ENCODE measurements around the gene AFG1L.
"Not testable (repeated sequence)": the region's sequence is repeated elsewhere in the genome, so short reads cannot be mapped to it uniquely, and the experiment has no call there.

The AFG1L gene

DNA sequence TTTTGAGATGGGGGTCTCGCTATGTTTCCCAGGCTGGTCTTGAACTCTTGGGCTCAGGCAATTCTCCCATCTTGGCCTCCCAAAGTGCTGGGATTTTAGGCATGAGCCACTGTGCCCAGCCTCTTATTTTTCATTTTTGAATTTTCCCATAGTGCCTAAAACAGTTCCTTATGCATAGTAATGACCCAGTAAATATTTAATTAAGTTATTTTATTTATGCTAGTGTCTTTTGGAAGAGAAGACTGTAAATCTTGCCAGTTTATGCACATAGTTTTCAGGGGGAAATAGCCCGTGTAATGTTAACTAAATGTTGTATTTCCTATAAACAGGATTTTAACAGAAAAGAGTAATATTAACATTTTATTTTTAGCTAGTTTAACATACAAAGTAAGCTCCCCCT, 60.3 kb downstream of the AFG1L start:
- DNase-seq = no peak

DNA sequence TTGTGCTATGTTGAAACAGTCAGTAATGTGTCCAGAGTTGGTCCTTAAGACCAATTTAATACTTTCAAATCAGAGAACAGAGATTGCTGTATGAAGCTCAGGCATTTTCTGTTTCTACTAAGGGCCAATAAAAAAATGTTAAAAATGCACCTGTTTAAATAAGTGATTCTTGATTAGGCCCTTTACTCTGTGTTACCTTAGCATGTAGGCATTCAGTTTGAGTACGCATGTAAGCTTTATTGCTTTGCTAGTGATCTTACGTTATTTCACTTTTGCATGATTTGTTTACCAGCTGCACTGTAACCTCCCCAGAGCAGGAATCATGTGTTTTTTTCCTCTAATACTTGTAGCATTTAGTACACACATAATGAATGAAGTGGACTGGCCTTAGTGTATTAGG, 61.0 kb downstream of the AFG1L start:
- no peak for DNase-seq

DNA sequence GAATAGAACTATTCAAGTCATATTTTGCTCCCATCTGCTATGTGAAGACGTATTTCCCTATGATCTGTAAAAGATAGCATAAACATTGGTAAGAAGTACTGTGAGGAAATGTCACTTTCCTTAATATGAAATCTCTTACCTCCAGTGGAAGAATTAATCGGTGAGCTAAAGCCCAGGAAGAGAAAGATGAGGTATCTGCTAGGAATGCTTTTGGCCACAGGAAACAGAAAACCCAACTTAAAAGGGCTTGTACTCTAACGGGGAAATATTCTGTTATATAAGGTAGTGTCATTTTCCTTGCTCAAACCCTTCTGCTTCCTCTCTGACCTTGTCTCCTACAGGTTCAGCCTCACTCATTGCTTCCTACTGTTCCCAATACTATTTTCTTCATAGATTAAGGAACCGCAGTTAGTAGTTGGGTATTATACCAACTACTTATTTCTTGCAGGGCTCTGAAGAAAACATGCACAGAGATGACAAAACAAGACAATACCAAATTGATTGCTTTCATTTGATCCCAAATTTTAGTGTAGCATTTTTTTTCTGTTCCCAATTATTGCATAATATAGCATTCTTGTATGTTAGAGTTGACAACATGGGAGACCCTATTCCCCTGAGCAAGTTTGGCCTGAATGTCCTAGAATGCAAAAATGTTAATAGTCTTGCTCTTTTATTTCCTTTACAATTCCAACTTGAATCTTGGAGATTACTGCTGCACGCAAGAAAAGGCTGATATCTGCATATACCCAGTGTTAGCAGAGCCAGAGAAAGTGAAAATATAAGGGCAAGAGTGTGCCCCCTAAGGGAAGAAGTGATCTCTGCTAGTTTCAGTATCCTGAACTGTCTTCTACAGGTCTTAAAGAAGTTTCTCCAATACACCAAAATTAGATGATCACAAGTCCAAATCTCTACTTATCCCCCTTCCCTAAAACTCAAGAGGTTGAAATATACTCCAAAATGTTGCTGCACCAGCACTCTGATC, 65.3 kb downstream of the AFG1L start:
- DNase-seq = no peak

DNA sequence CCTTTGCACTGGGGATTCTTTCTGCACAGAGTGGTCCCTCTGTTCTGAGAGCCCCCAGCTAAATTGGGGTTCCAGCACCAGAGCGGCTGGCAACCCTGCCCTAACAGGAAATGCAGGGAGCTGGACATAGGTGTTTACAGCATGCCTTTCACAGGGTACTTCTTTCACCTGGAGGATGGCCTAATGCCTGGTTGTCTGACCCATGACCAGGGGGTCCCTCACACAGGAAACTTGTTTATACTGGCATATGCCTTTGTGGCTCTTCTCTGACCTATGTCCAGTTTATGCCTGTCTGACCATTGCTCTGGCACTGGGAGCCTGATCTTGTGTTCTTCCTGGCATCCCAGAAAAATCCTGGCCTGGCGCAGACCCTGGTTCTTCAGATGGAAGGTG, 66.1 kb downstream of the AFG1L start:
- DNase-seq = no peak

DNA sequence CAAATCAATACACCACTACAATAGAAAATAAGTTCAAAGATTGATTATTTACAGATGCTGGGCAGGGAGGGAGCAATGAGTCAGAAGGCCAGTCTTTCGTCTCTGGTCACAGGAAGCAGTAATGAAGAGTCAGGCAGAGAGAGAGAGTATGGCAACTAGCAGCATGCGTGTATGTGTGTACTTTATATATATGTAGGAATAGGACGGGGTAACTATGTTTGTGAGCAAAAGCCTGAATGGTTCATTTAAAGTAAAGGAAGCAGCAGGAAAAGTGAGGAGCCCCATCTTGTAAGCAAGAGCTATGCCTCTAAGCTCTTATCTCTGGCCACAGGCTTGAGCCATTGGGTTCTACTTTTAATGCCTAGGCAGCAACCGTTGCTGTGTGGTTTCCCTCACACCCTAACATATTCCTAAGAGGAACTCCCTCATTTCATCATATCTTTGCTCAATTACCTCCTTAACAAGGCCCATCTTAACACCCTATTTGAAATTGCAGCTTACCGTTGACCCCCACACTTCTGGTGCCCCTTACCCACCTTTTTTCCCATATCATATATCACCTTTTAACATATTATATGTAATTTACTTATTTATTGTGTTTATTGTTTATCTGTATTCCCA, 66.6 kb downstream of the AFG1L start:
- no peak for DNase-seq

DNA sequence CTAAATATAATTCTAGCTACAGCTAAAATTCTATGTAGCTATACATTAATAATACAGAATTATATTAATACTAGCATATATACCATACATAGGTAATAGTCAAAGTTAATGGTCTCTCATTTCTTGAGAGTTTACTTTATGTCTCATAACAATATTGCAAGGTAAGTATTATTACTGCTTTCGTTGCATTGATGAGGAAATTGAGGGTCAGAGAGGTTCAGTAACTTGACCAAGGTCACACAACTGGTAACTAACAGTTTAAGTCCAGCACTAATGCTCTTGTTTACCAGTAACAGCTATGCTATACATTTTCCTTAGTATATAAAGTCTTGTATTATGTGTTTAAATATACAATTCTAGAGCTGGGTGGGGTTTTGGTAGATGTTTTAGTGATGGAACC, 67.6 kb downstream of the AFG1L start:
- no peak for DNase-seq

DNA sequence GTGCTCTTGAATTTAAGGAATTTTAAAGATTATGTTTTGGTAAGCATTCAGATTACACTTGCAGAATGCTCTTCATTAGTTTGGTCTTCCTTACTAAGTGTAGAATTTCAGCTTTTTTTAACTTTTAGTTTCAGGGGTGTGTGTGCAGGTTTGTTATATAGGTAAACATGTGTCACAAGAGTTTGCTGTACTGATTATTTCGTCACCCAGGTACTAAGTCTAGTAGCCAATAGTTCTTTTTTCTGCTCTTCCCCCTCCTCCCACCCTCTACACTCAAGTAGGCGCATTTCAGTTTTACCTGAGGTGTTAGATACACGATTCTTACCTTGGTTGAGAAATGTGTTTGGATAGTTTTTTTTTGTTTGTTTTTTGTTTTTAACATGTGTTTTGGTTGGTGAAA, 68.3 kb downstream of the AFG1L start:
- DNase-seq = no peak

DNA sequence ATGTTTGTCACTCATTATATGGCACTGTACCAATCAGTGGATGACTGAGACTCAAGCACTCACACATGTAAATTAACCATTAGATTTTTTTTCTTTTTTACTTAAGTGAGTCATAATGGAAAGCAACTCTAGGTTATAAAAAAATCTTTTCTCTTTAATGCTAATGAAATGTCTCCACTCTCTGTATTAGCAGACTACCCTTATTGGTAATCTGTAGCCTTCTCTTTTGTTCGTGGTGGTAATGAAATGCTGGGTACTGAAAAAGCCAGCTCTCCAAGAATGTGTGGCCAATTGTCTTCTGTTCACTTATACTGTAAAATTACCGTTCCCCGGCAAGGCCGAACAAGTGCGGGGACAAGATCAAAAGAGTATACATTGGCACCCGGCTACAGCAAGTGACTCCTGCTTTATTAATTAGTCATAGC, 69.0 kb downstream of the AFG1L start:
- DNase-seq = no peak

DNA sequence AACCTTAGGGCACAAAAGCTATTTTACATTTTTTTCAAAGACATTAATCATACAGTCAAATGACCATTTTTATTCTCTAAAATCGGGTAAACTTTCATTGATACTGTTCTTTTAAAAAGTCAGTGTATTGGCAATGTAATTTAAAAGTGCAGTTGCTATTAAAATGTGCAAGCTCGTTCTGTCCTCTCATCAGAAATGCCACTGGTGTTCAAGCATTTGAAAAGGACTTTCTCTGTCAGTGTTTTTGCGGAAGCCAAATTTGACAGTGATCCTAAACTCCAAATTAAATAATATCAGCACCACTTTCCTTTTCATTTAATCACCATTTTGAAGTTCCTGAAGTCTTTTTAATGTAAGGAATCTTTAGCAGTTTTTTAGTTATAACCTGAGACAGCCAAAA, 69.6 kb downstream of the AFG1L start:
- no peak for DNase-seq

DNA sequence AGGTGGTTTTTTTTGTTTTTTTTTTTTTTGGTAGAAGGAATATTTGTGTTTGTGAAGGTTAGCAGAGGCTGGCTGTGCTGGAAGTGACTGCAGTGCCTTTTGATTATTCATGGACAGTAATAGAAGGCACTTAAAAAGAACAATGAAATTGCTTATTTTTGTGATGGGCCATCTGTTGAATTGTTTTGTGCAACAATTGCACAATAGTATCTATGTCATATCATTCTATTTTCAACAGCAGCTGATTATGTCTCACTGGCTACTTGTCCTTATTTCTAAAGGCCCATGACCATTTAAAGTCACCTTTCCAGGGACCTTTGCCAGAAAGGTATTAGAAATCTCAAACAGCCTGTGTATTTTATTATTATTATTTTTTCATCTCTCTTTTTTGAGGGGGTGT, 70.6 kb downstream of the AFG1L start:
- no peak for DNase-seq

DNA sequence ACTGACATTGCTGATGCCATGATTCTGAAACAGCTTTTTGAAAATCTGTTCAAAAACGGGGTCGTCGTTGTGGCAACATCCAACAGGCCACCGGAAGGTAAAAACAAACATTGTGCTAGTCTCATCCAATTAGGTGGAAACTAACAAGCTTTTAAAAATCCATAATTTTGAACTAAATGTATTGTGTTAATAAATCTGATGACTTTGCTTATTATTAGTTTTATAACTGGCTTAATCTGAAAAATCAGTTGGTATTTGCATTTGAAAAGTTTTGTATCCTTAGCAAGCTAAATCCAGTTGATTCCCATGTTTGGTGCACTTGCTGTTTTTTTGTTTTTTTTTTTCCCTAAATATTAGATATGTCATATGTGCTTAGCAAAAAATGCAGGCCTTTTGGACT, 71.4 kb downstream of the AFG1L start:
- no peak for DNase-seq

DNA sequence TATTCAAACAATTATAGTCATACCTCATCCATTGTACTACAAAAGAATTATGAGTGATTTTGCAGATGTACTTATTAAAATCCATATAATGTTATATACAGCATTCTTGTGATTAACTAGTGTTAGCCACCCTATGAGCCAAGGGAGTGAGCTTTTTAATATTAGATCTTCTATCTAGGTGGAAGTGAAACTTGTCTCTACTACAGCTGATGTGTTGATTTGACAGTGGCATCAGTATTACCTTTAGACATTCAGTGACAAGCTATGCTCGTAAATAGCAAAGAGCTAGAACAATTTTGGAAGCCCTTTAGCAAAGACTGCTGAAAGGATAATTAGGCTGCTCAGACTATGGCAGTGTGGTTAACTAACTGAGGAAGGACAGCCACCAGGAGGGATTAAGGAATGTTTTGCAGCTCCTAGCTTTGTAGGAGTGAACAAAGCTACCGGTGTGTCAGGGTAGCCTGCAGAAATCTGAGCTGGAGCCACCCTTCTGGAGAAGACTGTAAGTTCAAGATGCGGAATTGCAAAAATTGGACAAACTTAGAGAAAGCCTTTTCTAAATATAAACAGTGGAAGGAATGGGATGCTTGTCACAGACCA, 73.7 kb downstream of the AFG1L start:
- DNase-seq = no peak

DNA sequence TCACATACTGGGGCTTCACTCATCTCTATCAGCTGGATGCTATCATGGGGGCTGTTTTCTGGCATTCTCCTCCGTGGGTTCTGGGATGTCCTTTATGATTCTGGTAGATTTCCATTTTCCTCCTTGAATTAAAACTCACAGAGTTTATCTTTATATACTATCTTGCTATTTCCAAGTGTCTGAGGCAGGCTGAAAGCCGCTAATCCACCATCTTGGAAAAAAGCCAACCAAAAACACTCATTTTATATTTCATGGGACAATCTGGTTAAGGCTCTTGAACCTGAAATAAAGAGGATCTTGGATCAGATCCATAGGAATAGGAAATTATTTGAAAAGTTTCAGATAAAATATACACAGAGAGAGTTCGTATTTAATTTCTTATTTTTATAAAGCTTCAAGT, 86.0 kb downstream of the AFG1L start:
- DNase-seq = no peak

DNA sequence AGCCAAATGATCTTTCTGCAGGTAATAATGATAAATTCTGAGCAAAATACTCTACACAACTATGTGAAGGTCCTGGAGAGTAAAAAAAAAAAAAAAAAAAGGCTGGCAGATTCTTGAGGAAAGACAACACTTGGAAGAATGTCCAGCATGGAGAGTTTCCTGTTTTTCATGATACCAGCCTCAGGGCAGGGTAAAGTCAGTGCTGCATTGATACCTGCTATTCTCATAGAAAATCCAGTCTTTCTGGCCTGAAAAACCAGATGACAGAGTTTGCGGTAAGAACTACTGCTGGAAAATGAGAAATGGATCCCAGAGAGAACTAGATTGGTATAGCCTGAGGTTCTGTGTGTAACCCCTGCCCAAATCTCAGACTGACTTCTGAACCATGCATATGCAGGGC, 89.1 kb downstream of the AFG1L start:
- DNase-seq = no peak

DNA sequence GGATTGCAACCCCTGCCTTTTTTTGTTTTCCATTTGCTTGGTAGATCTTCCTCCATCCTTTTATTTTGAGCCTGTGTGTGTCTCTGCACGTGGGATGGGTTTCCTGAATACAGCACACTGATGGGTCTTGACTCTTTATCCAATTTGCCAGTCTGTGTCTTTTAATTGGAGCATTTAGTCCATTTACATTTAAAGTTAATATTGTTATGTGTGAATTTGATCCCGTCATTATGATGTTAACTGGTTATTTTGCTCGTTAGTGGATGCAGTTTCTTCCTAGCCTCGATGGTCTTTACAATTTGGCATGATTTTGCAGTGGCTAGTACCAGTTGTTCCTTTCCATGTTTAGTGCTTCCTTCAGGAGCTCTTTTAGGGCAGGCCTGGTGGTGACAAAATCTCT, 94.3 kb downstream of the AFG1L start:
- not testable (repeated sequence) for DNase-seq

DNA sequence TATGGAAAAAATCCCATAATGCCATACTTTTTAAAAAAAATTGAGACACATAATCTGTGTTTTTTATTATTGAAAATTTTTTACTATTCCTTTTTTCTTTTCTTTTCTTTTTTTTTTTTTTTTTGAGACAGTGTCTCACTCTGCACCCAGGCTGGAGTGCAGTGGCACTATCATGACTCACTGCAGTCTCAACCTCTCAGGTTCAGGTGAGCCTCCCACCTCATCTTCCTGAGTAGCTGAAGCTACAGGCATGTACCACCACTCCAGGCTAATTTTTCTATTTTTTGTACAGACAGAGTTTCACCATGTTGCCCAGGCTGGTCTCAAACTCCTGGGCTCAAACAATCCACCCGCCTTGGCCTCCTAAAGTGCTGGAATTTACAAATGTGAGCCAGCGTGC, 100.4 kb downstream of the AFG1L start:
- DNase-seq = no peak

DNA sequence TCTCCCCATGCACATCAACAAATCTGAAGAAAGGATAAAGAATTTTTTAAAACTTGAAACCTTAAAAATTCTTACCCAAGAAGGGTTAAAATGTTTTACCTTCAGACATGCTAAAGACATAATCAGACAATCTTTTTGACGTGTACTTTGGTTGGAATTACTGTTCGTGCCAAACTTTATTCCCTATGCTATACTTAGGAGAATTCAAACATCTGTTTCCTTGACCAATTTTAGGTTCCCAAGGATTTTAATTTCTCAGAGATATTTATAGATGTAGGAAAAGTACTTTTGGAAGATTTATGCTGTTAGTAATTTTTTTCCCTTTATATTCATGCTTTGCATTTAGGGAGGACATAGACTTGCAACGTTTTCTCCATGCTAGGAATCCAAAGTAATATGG, 108.4 kb downstream of the AFG1L start:
- no peak for DNase-seq

DNA sequence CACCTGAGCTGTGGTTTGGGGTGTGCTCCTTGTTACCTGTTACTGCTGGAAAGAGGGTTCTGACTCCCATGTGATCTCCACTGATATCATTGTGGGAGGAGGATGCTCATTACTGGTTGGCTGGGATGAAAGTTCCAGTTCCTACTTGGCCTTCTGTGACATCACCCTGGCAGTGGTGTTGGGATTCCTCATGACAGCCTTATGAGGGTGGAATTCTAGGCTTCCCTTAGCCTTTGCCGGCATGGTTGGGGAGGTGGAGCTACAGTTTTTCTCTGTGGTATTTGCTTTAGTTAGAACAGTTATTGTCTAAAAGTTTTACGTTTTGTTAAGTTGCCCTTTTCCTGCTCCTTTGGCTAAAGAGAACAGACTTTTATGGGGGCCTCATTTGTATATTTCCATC, 112.1 kb downstream of the AFG1L start:
- no peak for DNase-seq

DNA sequence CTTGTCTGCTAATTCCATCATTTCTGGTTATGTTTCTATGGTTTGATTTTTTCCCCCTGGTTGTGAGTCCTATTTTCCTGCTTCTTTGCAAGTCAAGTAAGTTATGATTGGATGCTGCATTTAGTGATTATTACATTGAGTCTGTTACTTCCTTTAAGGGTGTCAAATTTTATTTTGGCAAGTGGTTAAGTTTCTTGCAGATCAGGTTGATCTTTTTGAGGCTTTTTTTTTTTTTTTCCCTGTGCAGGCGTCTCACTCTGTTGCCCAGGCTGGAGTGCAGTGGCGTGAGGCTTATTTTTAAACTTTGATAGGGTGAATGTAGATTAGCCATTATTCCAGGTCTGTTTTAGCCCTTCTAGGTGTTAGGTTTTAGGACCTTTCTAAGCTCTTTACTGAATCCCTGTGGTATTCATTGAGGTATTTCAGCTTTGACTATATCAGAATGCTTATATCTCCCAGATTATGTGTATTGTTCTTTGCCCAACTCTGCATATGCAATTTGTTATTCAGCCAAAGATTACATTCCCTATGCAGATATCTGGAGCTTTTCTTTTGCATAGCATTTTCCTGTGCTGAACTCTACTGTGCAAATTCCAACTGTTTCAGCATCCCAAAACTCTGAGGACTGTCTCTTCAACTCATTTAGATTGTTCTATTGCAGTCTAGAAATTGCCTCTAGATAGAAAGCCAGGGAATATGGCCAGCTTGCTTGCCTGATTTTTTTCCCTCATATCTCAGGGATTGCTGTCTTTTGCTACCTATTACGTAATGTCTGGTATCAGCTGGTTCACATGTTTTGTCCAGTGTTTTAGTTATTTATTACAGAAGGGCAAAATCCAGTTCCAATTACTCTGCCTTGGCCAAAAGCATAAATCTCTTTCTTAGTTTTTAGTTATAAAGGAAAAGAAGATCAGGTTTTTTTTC, 113.3 kb downstream of the AFG1L start:
- DNase-seq = no peak

DNA sequence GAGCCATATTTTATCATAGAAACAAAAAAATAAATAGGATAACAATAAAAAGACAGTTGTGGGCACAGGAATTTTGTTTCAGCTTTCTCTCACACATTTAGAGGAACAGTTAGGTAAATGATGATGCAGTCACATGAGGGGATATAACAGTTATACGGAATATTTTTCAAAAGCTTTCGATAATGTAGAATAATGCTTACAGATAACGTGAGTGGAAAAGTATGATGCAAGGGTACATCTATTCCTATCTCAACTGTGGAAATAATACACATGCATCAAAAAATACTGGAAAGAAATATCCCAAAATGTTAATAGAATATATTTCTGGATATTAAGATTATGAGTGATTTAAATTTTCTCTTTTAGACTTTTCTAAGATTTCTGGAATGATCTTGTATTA, 114.0 kb downstream of the AFG1L start:
- DNase-seq = no peak

DNA sequence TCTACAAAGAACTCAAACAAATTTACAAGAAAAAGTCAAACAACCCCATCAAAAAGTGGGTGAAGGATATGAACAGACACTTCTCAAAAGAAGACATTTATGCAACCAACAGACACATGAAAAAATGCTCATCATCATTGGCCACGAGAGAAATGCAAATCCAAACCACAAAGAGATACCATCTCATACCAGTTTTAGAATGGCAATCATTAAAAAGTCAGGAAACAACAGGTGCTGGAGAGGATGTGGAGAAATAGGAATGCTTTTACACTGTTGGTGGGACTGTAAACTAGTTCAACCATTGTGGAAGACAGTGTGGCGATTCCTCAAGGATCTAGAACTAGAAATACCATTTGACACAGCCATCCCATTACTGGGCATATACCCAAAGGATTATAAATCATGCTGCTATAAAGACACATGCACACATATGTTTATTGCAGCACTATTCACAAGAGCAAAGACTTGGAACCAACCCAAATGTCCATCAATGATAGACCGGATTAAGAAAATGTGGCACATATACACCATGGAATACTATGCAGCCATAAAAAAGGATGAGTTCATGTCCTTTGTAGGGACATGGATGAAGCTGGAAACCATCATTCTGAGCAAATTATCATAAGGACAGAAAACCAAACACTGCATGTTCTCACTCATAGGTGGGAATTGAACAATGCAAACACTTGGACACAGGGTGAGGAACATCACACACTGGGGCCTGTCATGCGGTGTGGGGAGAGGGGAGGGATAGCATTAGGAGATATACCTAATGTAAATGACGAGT, 121.4 kb downstream of the AFG1L start:
- DNase-seq = not testable (repeated sequence)

DNA sequence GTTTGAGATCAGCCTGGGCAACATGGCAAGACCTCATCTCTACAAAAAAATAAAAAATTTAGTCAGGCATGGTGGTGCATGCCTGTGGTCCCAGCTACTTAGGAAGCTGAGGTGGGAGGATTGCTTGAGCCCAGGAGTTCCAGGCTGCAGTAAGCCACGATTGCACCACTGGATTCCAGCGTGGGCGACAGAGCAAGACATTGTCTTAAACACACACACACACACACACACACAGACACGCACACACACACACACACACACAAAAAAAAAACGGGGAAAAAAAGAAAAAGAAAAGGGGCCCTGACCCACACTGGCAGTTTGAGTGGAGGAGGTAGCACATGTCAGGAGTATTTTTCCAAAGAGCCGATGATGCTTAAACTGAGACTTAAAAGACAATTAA, 122.2 kb downstream of the AFG1L start:
- no peak for DNase-seq

Data from NCI-H1436 (cell line).